Kidney tubule cell (primary cell): Measurements from ENCODE around the gene NEK2.
"Not testable (repeated sequence)": the region's sequence is repeated elsewhere in the genome, so short reads cannot be mapped to it uniquely, and the experiment has no call there.

ENCODE experiments used
- DNase-seq: peaks from one replicate; pipeline ENCODE4 v3.0.0-alpha.2; 2018; ENCODE audit warnings: low spot score

Gene NEK2

GRCh38 chr1:211675230-211676105, at the start of gene NEK2:
TSS of gene NEK2 (minus strand) at chr1:211675621. CDS start at chr1:211675479, 142 bp downstream.
- peak; percentile 95 for DNase-seq

GRCh38 chr1:211724687-211725196, 49.3 kb upstream of the NEK2 start:
- no peak for DNase-seq

GRCh38 chr1:211723273-211723672, 47.9 kb upstream of the NEK2 start:
- no peak for DNase-seq

GRCh38 chr1:211722277-211723175, 47.1 kb upstream of the NEK2 start:
- no peak for DNase-seq

- DNase-seq: not testable (repeated sequence)
Observed at GRCh38 chr1:211716555-211716954, 41.1 kb upstream of the NEK2 start.

- no peak for DNase-seq
Observed at GRCh38 chr1:211715971-211716370, 40.5 kb upstream of the NEK2 start.

GRCh38 chr1:211714154-211714553, 38.7 kb upstream of the NEK2 start:
- DNase-seq: no peak

GRCh38 chr1:211713231-211713630, 37.8 kb upstream of the NEK2 start:
- no peak for DNase-seq

- no peak for DNase-seq
Observed at GRCh38 chr1:211711315-211711705, 35.9 kb upstream of the NEK2 start.

GRCh38 chr1:211710566-211711314, 35.3 kb upstream of the NEK2 start:
- no peak for DNase-seq

- no peak for DNase-seq
Observed at GRCh38 chr1:211708926-211709325, 33.5 kb upstream of the NEK2 start.

- no peak for DNase-seq
Observed at GRCh38 chr1:211708006-211708405, 32.6 kb upstream of the NEK2 start.

- DNase-seq: no peak
Observed at GRCh38 chr1:211705467-211706091, 30.2 kb upstream of the NEK2 start.

- DNase-seq: no peak
Observed at GRCh38 chr1:211704543-211704942, 29.1 kb upstream of the NEK2 start.

- DNase-seq: no peak
Observed at GRCh38 chr1:211703812-211704537, 28.6 kb upstream of the NEK2 start.

- DNase-seq: no peak
Observed at GRCh38 chr1:211701733-211702132, 26.3 kb upstream of the NEK2 start.

GRCh38 chr1:211699059-211699458, 23.6 kb upstream of the NEK2 start:
- DNase-seq: no peak

- peak; percentile 77 for DNase-seq
Observed at GRCh38 chr1:211698161-211699026, 23.0 kb upstream of the NEK2 start.

- no peak for DNase-seq
Observed at GRCh38 chr1:211697356-211697755, 21.9 kb upstream of the NEK2 start.
